GM21737 (cell line): ENCODE measurements around the gene PLEKHA4.
"Not testable (repeated sequence)": the region's sequence is repeated elsewhere in the genome, so short reads cannot be mapped to it uniquely, and the experiment has no call there.

Experiments used
- ATAC-seq: cut with Tn5 transposase; IDR thresholded peaks from one replicate; pipeline ENCODE4 v1.9.1; 2021; ENCODE audit warnings: mild to moderate bottlenecking, moderate library complexity; ENCODE audit not compliant: unreplicated experiment

Gene PLEKHA4

GRCh38 chr19:48867746-48868113 is 687 bp downstream of the PLEKHA4 start:
- no peak for ATAC-seq

GRCh38 chr19:48867123-48867745 is 1.2 kb downstream of the PLEKHA4 start:
- ATAC-seq: no peak

DNA sequence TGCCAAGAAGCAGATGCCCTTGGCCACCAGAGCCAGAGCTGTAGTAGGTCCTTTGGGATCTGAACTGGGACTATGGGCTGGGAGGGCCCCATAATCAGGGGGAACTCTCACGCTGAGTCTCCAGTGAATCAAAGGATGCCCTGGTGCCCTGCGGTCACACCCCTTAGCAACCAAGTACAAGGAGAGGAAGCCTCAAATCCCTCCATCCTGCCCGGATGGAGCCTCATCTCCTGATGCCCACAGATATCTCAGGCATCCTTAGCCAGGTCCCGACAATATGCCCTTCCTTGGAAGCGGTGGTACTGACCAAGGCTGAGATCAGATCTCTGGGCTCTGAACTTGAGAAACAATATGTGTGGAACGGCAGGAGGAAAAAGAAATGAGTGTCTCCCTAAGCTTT is 1.7 kb downstream of the PLEKHA4 start:
- ATAC-seq: no peak

- ATAC-seq: no peak
Observed at GRCh38 chr19:48862827-48863226, 5.6 kb downstream of the PLEKHA4 start.

- ATAC-seq: no peak
Observed at GRCh38 chr19:48861313-48861712, 7.1 kb downstream of the PLEKHA4 start.

GRCh38 chr19:48859711-48860572 is 8.5 kb downstream of the PLEKHA4 start:
- no peak for ATAC-seq

DNA sequence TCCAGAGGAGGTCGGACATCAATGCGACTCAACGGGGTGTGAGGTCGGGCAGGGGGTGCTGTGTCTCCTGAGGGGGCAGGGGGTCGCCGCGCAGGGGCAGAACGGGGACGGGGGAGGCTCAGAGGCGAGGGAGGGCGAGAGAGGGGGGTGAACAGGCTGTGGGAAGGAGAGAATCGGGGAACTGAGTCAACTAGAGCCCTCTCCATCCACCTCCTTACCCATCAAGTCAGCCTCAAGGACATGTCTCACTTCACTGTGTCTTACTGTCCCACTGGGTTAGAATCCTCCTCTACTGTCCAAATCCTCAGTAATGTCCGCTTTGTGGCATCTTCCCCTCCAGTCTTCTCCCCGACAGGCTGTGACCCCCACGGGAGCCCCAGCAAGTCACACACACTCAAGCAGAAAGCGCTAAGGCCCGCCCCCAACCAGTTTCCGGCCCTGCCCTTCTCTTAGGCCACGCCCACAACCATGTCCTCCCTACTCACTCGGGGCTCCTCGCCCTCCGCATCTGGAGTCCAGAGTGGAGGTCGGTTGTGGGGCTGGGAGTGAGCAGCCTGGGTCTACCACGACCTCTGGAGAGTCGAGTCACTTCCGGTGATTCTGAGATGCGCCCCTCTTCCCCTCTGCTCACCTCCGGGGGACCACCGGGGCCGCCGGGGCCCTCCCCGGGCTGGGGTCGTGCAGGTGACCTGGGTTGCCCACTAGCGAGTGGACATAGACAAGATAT is 9.3 kb downstream of the PLEKHA4 start:
- ATAC-seq: no peak

GRCh38 chr19:48856921-48857320 is 11.5 kb downstream of the PLEKHA4 start:
- no peak for ATAC-seq

DNA sequence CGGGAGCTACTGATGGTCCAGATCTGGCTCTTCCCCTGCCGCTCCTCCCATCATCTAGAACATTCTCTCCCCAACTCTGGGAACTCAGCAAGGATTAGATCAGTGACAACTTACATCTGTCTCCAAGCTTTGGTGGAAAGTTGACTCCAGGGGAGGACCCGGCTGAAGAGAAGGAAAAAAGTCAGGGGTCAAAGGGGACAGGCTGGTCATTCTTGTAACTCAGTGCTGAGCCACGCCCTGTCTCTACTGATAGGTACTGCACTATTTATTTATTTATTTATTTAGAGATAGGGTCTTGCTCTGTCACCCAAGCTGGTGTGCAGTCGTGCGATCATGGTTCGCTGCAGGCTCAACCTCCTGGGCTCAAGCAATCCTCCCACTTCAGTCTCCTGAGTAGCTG is 14.3 kb downstream of the PLEKHA4 start:
- ATAC-seq: no peak

DNA sequence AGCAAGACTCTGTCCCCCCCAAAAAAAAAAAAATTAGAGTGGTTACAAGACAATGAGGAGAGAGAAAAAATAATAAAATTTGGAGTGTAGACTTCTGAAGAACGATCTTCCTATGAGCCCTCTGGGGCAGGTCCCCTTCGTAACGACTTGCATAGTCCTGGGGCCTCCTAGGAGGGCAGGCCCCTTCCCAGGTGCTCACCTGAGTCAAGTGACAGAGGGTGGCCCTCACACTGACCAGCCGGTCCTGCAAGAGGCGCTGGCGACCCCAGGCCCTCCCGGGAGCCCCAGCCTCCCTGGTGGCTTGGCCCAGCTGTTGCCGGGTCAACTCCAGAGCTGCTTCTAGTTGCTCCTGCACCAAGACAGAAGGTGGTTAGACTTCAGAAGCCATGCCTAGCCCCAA is 14.9 kb downstream of the PLEKHA4 start:
- ATAC-seq: no peak

DNA sequence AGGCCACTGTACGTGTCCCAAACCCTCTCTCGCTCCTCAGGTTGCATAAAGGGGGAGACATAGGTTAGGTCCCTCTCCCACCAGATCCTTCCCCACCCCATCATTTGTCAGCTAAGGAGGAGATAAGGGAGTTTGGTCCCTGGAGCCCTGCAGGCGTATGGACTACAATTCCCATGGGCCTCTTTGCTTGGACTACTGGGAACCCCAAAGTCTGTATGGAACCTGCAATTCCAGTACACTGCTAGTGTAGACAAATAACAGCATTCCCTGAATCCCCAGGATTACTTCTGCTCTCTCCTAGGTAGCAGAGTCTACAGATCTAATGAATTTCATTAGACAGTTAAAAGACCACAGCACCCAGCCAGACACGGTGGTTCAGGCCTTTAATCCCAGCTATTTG is 16.1 kb downstream of the PLEKHA4 start:
- no peak for ATAC-seq

DNA sequence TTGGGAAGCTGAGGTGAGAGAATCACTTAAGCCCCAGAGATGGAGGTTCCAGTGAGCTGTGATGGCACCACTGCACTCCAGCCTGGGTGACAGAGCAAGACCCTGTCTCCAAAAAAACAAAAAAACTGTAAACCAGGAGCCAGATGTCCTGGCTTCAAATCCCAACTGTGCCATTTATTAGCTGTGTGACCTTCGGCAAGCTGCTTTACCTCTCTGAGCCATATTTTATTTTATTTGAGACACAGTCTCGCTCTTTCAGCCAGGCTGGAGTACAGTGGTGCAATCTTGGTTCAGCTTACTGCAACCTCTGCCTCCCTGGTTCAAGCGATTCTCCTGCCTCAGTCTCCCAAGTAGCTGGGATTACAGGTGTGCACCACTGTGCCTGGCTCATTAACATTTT is 21.8 kb downstream of the PLEKHA4 start:
- ATAC-seq: not testable (repeated sequence)

GRCh38 chr19:48845384-48845783 is 23.0 kb downstream of the PLEKHA4 start:
- ATAC-seq: no peak

DNA sequence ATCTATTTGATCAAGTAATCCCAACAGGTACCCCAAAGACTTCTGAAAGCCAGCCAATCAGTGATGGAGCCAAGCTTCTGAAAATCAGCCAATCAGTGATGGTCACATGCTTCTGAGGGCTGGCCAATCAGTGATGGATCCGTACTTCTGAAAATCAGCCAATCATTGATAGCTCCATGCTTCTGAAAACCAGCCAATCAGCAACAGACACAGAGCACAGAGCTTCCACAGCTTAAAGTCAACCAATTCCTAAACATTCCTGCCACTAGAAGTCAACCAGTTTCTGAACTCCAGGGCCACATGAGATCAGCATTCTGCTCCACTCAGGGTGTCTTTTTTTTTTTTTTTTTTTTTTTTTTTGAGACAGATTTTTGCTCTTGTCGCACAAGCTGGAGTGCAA is 23.9 kb downstream of the PLEKHA4 start:
- ATAC-seq: no peak

DNA sequence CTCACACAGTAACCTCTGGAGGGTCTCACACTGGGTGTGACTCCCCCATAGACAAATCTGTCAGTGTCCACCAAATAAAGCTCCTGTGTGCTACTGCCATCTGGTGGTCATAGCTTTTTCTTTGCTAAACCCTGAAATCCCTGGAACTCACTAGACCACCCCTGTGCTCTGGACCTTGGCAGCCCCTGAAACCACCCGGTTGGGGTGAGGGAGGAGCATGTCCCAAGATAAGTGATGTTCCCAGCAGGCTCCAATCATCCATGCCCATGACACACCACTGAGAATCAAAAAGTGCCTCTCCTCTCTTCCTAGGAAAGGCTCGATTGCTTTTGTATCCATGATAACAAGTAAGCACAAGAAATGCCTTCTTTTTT is 25.6 kb downstream of the PLEKHA4 start:
- ATAC-seq: no peak

- no peak for ATAC-seq
Observed at GRCh38 chr19:48841571-48841970, 26.8 kb downstream of the PLEKHA4 start.

DNA sequence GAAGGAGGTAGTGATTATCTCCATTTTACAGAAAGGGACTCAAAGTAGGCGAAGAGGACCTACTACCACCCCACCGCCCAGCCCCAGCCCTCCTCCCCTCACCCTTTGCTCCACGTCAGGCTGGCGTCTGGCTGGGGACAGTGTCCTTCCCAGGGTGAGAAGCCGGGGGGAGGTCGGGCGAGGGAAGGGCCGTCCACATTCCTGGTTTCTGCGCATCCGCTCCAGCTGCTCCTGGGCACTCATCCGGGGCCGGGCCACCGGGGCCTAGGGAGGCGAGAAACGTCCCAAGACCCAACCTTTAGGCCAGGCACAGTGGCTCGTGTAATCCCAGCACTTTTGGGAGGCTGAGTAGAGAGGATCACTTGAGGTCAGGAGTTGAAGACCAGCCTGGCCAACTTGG is 27.4 kb downstream of the PLEKHA4 start:
- no peak for ATAC-seq

DNA sequence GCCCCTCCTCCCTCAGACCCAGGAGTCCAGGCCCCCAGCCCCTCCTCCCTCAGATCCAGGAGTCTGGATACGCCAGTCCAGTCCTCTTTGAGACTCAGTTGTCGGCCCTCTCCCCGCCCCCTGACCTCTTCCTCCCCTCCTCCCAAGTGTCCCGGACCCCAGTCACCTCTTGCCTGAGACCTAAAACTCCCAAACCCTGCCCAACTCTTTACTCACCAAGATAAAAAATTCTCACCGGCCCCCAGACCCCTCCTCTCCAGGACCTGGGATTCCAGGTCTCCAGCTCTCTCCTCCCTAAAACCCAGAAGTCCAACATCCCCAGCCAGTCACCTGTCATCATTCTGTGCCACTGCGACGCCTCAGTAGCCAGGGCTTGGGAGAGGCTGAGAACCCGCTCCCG is 30.7 kb downstream of the PLEKHA4 start:
- no peak for ATAC-seq

GRCh38 chr19:48837051-48837524 is 31.3 kb downstream of the PLEKHA4 start:
- peak; percentile 54 for ATAC-seq

DNA sequence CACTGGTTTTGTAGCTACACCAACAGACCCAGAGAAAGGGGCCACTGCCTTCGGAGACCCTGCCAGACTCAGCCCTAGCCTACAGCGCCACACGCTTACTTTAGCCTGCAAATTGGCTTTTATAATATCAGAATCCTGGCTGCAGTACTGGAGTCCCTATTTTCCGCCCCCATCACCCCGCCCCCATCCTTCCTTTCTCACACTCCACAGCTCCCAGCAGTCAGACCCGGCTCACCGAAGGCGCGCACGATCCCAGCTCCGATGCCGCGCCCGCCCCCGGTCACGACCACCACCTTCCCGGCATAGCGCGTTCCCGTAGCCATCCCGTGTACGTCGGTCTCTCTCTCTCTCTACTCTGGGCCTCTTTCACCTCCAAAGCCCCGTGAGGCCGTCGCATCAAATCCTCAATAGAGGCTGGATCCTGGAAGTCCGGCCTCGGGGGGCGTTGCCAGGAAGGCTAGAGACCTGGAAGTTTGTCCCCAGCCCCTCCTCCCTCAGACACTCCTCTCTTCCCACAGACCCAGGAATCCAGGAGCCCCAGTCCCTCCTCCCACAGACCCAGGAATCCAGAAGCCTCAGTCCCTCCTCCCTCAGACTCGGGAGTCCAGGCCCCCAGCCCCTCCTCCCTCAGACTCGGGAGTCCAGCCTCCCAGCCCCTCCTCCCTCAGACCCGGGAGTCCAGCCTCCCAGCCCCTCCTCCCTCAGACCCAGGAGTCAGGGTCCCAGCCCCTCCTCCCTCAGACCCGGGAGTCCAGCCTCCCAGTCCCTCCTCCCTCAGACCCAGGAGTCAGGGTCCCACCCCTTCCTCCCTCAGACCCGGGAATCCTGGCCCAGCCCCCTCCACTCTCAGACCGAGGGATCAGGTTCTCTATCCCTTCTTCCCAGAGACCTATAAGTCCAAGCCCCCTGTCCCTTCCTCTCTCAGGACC is 32.1 kb downstream of the PLEKHA4 start, which contains the start of gene HSD17B14:
Gene HSD17B14, minus strand, starts transcription at position 403 of the 929 bp plus-strand sequence. Its CDS starts 80 bp downstream, at position 323.
- ATAC-seq: no peak

DNA sequence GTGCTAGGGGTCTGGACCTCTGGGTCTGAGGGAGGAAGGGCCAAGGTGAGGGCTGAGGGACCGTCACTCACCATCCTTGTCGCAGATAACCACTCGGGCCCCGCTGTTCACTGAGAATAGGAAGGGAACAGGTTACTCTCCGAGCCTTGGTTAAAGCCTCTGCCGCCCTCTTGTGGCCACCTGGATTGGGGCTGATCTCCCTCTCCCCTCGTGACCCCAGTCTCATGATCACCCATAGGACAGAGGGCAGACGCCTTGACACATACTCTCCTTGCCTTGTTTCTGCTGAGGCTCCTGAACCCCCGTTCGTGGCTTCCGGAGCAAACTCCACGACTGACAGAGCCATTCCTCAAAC is 32.7 kb downstream of the PLEKHA4 start:
- peak; percentile 72 for ATAC-seq
